Measurements from ENCODE around the gene DDX55. TPM values are rescaled to one million over a fixed set of nuclear protein-coding genes. Genes with fewer than 3 reads are reported as not detected.
A peak's percentile ranks its signal among the peaks of the same experiment; 100 is the strongest.

The DDX55 gene
- total and polyA plus RNA-seq, 2 of the 13 experiments (the other 11 are each of a cell fraction or from before 2014, with no cell fraction given) = 22.2 to 37.0 TPM

- TF ChIP-seq AGO1 (IDR thresholded peaks at IDR 0.05; ENCODE audit: low read depth, low read length, poor library complexity, severe bottlenecking) = no peak
- no peak for TF ChIP-seq NFE2L2 (IDR thresholded peaks at IDR 0.05; ENCODE audit: low read length)
- no peak for TF ChIP-seq JDP2 (CRISPR knock-in tag; IDR thresholded peaks at IDR 0.05; ENCODE audit: borderline replicate concordance)
- TF ChIP-seq RFX5 (IDR thresholded peaks at IDR 0.05; ENCODE audit: low read depth, low read length) = no peak
- TF ChIP-seq MAFF (IDR thresholded peaks at IDR 0.05; ENCODE audit: low read depth, low read length) = peak; percentile 68
- no peak for TF ChIP-seq ZNF776 (CRISPR knock-in tag; IDR thresholded peaks at IDR 0.05)
- no peak for TF ChIP-seq DR1 (CRISPR knock-in tag; IDR thresholded peaks at IDR 0.05)
- TF ChIP-seq FOXK1 (CRISPR knock-in tag; IDR thresholded peaks at IDR 0.05; ENCODE audit: borderline replicate concordance, low read depth) = peak; percentile 65; the same call in 1 of the 2 replicates
- no peak for TF ChIP-seq ZNF572 (CRISPR knock-in tag; IDR thresholded peaks at IDR 0.05)
- no peak; the same call in 1 of the 2 replicates for TF ChIP-seq PHF21A (CRISPR knock-in tag; IDR thresholded peaks at IDR 0.05)
- no peak for TF ChIP-seq ARNT (IDR thresholded peaks at IDR 0.05)
- TF ChIP-seq, protein P1, sequence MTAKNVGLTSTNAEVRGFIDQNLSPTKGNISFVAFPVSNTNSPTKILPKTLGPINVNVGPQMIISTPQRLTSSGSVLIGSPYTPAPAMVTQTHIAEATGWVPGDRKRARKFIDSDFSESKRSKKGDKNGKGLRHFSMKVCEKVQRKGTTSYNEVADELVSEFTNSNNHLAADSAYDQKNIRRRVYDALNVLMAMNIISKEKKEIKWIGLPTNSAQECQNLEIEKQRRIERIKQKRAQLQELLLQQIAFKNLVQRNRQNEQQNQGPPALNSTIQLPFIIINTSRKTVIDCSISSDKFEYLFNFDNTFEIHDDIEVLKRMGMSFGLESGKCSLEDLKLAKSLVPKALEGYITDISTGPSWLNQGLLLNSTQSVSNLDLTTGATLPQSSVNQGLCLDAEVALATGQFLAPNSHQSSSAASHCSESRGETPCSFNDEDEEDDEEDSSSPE (CRISPR knock-in tag; IDR thresholded peaks at IDR 0.05) = no peak
- no peak for TF ChIP-seq ZFAT (CRISPR knock-in tag; conservative IDR thresholded peaks at IDR 0.05)
- TF ChIP-seq ZNF768 (CRISPR knock-in tag; IDR thresholded peaks at IDR 0.05) = no peak
- TF ChIP-seq ETV6 (CRISPR knock-in tag; conservative IDR thresholded peaks at IDR 0.05) = no peak
- TF ChIP-seq, protein P2, sequence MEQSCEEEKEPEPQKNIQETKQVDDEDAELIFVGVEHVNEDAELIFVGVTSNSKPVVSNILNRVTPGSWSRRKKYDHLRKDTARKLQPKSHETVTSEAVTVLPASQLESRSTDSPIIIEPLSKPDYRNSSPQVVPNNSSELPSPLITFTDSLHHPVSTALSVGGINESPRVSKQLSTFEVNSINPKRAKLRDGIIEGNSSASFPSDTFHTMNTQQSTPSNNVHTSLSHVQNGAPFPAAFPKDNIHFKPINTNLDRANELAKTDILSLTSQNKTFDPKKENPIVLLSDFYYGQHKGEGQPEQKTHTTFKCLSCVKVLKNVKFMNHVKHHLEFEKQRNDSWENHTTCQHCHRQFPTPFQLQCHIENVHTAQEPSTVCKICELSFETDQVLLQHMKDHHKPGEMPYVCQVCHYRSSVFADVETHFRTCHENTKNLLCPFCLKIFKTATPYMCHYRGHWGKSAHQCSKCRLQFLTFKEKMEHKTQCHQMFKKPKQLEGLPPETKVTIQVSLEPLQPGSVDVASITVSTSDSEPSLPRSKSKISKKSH (CRISPR knock-in tag; IDR thresholded peaks at IDR 0.05; ENCODE audit: borderline replicate concordance) = no peak
- TF ChIP-seq SMAD9 (CRISPR knock-in tag; IDR thresholded peaks at IDR 0.05) = no peak
- no peak for TF ChIP-seq SMYD3 (CRISPR knock-in tag; IDR thresholded peaks at IDR 0.05)
- peak; percentile 82; the same call in 1 of the 2 replicates for TF ChIP-seq ZNF629 (CRISPR knock-in tag; conservative IDR thresholded peaks at IDR 0.05)
- no peak for TF ChIP-seq CBFB (CRISPR knock-in tag; IDR thresholded peaks at IDR 0.05)
- no peak for TF ChIP-seq ONECUT2 (CRISPR knock-in tag; IDR thresholded peaks at IDR 0.05)
- TF ChIP-seq AHDC1 (CRISPR knock-in tag; IDR thresholded peaks at IDR 0.05; ENCODE audit: borderline replicate concordance) = 0 out of 2 replicates have a peak, but pooled peaks have one; percentile 36
- TF ChIP-seq KLF15 (CRISPR knock-in tag; IDR thresholded peaks at IDR 0.05; ENCODE audit: borderline replicate concordance) = no peak
- no peak for TF ChIP-seq FOSL1 (CRISPR knock-in tag; IDR thresholded peaks at IDR 0.05; ENCODE audit: borderline replicate concordance)
Observed at GRCh38 chr12:123595729-123596128, 6.2 kb upstream of the DDX55 start (continued).

All from HepG2 (cell line).